Measurements from ENCODE around the gene CCRL2. TPM values are rescaled to one million over a fixed set of nuclear protein-coding genes. Genes with fewer than 3 reads are reported as not detected.

The CCRL2 gene
- total RNA-seq, result under 1 TPM; 0.81 to 0.89 TPM

GRCh38 chr3:46406788-46407611 is at the start of gene CCRL2, which contains the start of gene CCR5AS:
CCRL2 (plus strand) TSS chr3:46407259; CDS start chr3:46408080, 821 bp downstream.
CCR5AS (minus strand) TSS chr3:46407066.
- H3K4me1 Mint-ChIP-seq (ENCODE audit: low read depth), result peaks cover 25% of the 10 kb centered on the region
- H3K27ac Mint-ChIP-seq, result peak within 1 kb of the TSS; percentile 68
- peaks cover 2% of the 10 kb centered on the region for H3K27me3 Mint-ChIP-seq (ENCODE audit: low read depth)
- peak within 1 kb of the TSS; percentile 66 for H3K4me3 Mint-ChIP-seq
- no peaks in the 10 kb centered on the region for H3K36me3 Mint-ChIP-seq (ENCODE audit: low read depth)
- H3K9me3 Mint-ChIP-seq, result no peaks in the 10 kb centered on the region
- intact Hi-C loops (cut with micrococcal nuclease), result no loop called here
- CTCF ChIA-PET, result interaction anchor here (0.6 to 1.5 kb wide), 3 partner anchors 19 to 56 kb away, joined by 3 to 6 read pairs (median 4); no protein-coding TSS in a partner anchor
- DNase-seq, result peak; percentile 58

- Mint-ChIP-seq H3K4me3 (no peak overlapping the region), H3K9me3 (no peaks in the 10 kb centered on the region), H3K36me3 (ENCODE audit: low read depth) (no peaks in the 10 kb centered on the region), H3K27me3 (ENCODE audit: low read depth) (peaks cover 23% of the 10 kb centered on the region), H3K4me1 (ENCODE audit: low read depth) (peaks cover 38% of the 10 kb centered on the region), H3K27ac (no peak overlapping the region)
- intact Hi-C loops (cut with micrococcal nuclease), result no loop called here
- CTCF ChIA-PET, result interaction anchor here (2.3 kb wide), 1 partner anchor 11 kb away, joined by 16 read pairs; no protein-coding TSS in a partner anchor
- DNase-seq, result no peak
These were observed 48.6 kb upstream of the CCRL2 start for GRCh38 chr3:46358466-46358865.

- CTCF ChIA-PET, result interaction anchor here (0.6 to 2.3 kb wide), 5 partner anchors 9 to 669 kb away, joined by 3 to 16 read pairs (median 3); no protein-coding TSS in a partner anchor
- H3K4me1 Mint-ChIP-seq (ENCODE audit: low read depth), result peaks cover 25% of the 10 kb centered on the region
- H3K9me3 Mint-ChIP-seq, result no peaks in the 10 kb centered on the region
- H3K27ac Mint-ChIP-seq, result no peak overlapping the region
- peaks cover 22% of the 10 kb centered on the region for H3K27me3 Mint-ChIP-seq (ENCODE audit: low read depth)
- H3K4me3 Mint-ChIP-seq, result no peak overlapping the region
- H3K36me3 Mint-ChIP-seq (ENCODE audit: low read depth), result no peaks in the 10 kb centered on the region
- DNase-seq, result peak; percentile 54
- intact Hi-C loops (cut with micrococcal nuclease), result loop anchor here (1.0 to 10.0 kb wide), 3 partner anchors 8 to 695 kb away; no protein-coding TSS in a partner anchor
These were observed 47.1 kb upstream of the CCRL2 start for GRCh38 chr3:46359733-46360493.

GRCh38 chr3:46360907-46361306 is 46.2 kb upstream of the CCRL2 start:
- intact Hi-C loops (cut with micrococcal nuclease), result loop anchor here (1.0 to 10.0 kb wide), 3 partner anchors 7 to 696 kb away; no protein-coding TSS in a partner anchor
- no peaks in the 10 kb centered on the region for H3K36me3 Mint-ChIP-seq (ENCODE audit: low read depth)
- DNase-seq, result no peak
- H3K27ac Mint-ChIP-seq, result no peak overlapping the region
- no peaks in the 10 kb centered on the region for H3K9me3 Mint-ChIP-seq
- CTCF ChIA-PET, result interaction anchor here (1.4 to 2.3 kb wide), 2 partner anchors 8 to 12 kb away, joined by 4 to 16 read pairs; no protein-coding TSS in a partner anchor
- peaks cover 20% of the 10 kb centered on the region for H3K27me3 Mint-ChIP-seq (ENCODE audit: low read depth)
- H3K4me3 Mint-ChIP-seq, result no peak overlapping the region
- peaks cover 21% of the 10 kb centered on the region for H3K4me1 Mint-ChIP-seq (ENCODE audit: low read depth)

GRCh38 chr3:46361408-46362283 is 45.4 kb upstream of the CCRL2 start:
- no peak overlapping the region for H3K27ac Mint-ChIP-seq
- H3K36me3 Mint-ChIP-seq (ENCODE audit: low read depth), result no peaks in the 10 kb centered on the region
- H3K4me1 Mint-ChIP-seq (ENCODE audit: low read depth), result peaks cover 21% of the 10 kb centered on the region
- intact Hi-C loops (cut with micrococcal nuclease), result loop anchor here (10.0 kb wide), 1 partner anchor 697 kb away; no protein-coding TSS in a partner anchor
- CTCF ChIA-PET, result no interaction called here
- H3K4me3 Mint-ChIP-seq, result no peak overlapping the region
- peaks cover 18% of the 10 kb centered on the region for H3K27me3 Mint-ChIP-seq (ENCODE audit: low read depth)
- H3K9me3 Mint-ChIP-seq, result no peaks in the 10 kb centered on the region
- no peak for DNase-seq

- Mint-ChIP-seq H3K36me3 (ENCODE audit: low read depth) (no peaks in the 10 kb centered on the region), H3K27ac (no peak overlapping the region), H3K4me1 (ENCODE audit: low read depth) (peaks cover 25% of the 10 kb centered on the region), H3K9me3 (no peaks in the 10 kb centered on the region), H3K4me3 (no peak overlapping the region), H3K27me3 (ENCODE audit: low read depth) (peaks cover 12% of the 10 kb centered on the region)
- no peak for DNase-seq
- CTCF ChIA-PET, result interaction anchor here (1.5 to 1.6 kb wide), 3 partner anchors 8 to 89 kb away, joined by 3 to 6 read pairs (median 4); no protein-coding TSS in a partner anchor
- intact Hi-C loops (cut with micrococcal nuclease), result loop anchor here (5.0 to 10.0 kb wide), 2 partner anchors 503 to 700 kb away; no protein-coding TSS in a partner anchor
These were observed 42.0 kb upstream of the CCRL2 start for GRCh38 chr3:46365041-46365440.

GRCh38 chr3:46365737-46366524 is 41.1 kb upstream of the CCRL2 start:
- no peaks in the 10 kb centered on the region for H3K9me3 Mint-ChIP-seq
- DNase-seq, result no peak
- intact Hi-C loops (cut with micrococcal nuclease), result loop anchor here (5.0 to 10.0 kb wide), 2 partner anchors 504 to 701 kb away; no protein-coding TSS in a partner anchor
- no peak overlapping the region for H3K4me3 Mint-ChIP-seq
- H3K27ac Mint-ChIP-seq, result no peak overlapping the region
- CTCF ChIA-PET, result interaction anchor here (0.5 to 6.7 kb wide), 5 partner anchors 9 to 287 kb away, joined by 3 to 58 read pairs (median 4); no protein-coding TSS in a partner anchor
- peaks cover 12% of the 10 kb centered on the region for H3K27me3 Mint-ChIP-seq (ENCODE audit: low read depth)
- H3K36me3 Mint-ChIP-seq (ENCODE audit: low read depth), result no peaks in the 10 kb centered on the region
- H3K4me1 Mint-ChIP-seq (ENCODE audit: low read depth), result peaks cover 25% of the 10 kb centered on the region

- Mint-ChIP-seq H3K4me3 (no peak overlapping the region), H3K27me3 (ENCODE audit: low read depth) (peaks cover 12% of the 10 kb centered on the region), H3K36me3 (ENCODE audit: low read depth) (no peaks in the 10 kb centered on the region), H3K27ac (no peak overlapping the region), H3K9me3 (no peaks in the 10 kb centered on the region), H3K4me1 (ENCODE audit: low read depth) (peaks cover 21% of the 10 kb centered on the region)
- DNase-seq, result no peak
- CTCF ChIA-PET, result interaction anchor here (0.6 to 6.7 kb wide), 17 partner anchors 8 to 427 kb away, joined by 3 to 63 read pairs (median 4); partner anchors contain the start of gene CCR1
- intact Hi-C loops (cut with micrococcal nuclease), result loop anchor here (1.0 to 10.0 kb wide), 6 partner anchors 8 to 703 kb away; no protein-coding TSS in a partner anchor
These were observed 39.2 kb upstream of the CCRL2 start for GRCh38 chr3:46367811-46368210.

GRCh38 chr3:46368569-46368968 is 38.5 kb upstream of the CCRL2 start:
- Mint-ChIP-seq H3K9me3 (no peaks in the 10 kb centered on the region), H3K4me1 (ENCODE audit: low read depth) (peaks cover 21% of the 10 kb centered on the region), H3K27me3 (ENCODE audit: low read depth) (peaks cover 16% of the 10 kb centered on the region), H3K4me3 (no peak overlapping the region), H3K27ac (no peak overlapping the region), H3K36me3 (ENCODE audit: low read depth) (no peaks in the 10 kb centered on the region)
- peak; percentile 75 for DNase-seq
- CTCF ChIA-PET, result interaction anchor here (0.6 to 6.7 kb wide), 23 partner anchors 9 to 430 kb away, joined by 3 to 63 read pairs (median 4); partner anchors contain the start of genes CCR1 and CXCR6
- intact Hi-C loops (cut with micrococcal nuclease), result loop anchor here (1.0 to 10.0 kb wide), 6 partner anchors 8 to 704 kb away; no protein-coding TSS in a partner anchor

- DNase-seq, result no peak
- no peak overlapping the region for H3K27ac Mint-ChIP-seq
- H3K9me3 Mint-ChIP-seq, result no peaks in the 10 kb centered on the region
- intact Hi-C loops (cut with micrococcal nuclease), result loop anchor here (2.0 to 10.0 kb wide), 3 partner anchors 278 to 704 kb away; no protein-coding TSS in a partner anchor
- CTCF ChIA-PET, result interaction anchor here (0.6 to 6.7 kb wide), 24 partner anchors 9 to 431 kb away, joined by 3 to 63 read pairs (median 8); partner anchors contain the start of genes CCR1, CCR2 and CXCR6
- H3K36me3 Mint-ChIP-seq (ENCODE audit: low read depth), result no peaks in the 10 kb centered on the region
- peaks cover 19% of the 10 kb centered on the region for H3K27me3 Mint-ChIP-seq (ENCODE audit: low read depth)
- H3K4me1 Mint-ChIP-seq (ENCODE audit: low read depth), result peaks cover 21% of the 10 kb centered on the region
- no peak overlapping the region for H3K4me3 Mint-ChIP-seq
These were observed 37.9 kb upstream of the CCRL2 start for GRCh38 chr3:46369151-46369550.

All from activated naive CD4-positive, alpha-beta T cell treated with anti-CD3 and anti-CD28 coated beads for 36 hours (primary cell).